B cell (primary cell): ENCODE results near the gene NDUFV3.

Experiments used
- EZH2 ChIP-seq: IDR thresholded peaks from 2 replicates; pipeline ENCODE4 v1.6.1; 2012; ENCODE audit warnings: borderline replicate concordance, low read depth, mild to moderate bottlenecking, moderate library complexity, low read length; ENCODE audit not compliant: insufficient read depth, poor library complexity, severe bottlenecking
- TF ChIP-seq, protein P1 (sequence below): fragments of 200-600 bp; IDR thresholded peaks from one replicate; pipeline ENCODE4 v1.8.0; 2022; ENCODE audit warnings: antibody characterized with exemption, mild to moderate bottlenecking

DNA sequence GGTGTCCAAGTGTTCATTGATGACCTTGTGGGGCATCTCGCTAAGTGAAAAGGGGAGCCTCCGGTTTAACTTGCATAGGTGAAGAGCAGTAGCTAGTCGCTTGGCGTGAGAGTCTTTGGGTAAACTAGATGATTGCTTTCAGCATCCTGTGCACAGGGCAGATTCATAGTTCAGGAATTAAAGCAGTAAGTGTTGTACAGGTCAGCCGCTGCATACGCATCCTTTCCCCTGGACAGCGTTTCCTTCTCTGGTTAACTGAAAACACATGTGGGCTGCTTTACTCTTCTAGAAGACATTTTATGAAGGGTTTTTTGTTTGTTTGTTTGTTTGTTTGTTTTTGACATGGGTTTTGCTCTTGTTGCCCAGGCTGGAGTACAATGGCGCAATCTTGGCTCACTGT lies 12.1 kb downstream of the NDUFV3 start:
- TF ChIP-seq EZH2, result no peak
- TF ChIP-seq, protein P1, sequence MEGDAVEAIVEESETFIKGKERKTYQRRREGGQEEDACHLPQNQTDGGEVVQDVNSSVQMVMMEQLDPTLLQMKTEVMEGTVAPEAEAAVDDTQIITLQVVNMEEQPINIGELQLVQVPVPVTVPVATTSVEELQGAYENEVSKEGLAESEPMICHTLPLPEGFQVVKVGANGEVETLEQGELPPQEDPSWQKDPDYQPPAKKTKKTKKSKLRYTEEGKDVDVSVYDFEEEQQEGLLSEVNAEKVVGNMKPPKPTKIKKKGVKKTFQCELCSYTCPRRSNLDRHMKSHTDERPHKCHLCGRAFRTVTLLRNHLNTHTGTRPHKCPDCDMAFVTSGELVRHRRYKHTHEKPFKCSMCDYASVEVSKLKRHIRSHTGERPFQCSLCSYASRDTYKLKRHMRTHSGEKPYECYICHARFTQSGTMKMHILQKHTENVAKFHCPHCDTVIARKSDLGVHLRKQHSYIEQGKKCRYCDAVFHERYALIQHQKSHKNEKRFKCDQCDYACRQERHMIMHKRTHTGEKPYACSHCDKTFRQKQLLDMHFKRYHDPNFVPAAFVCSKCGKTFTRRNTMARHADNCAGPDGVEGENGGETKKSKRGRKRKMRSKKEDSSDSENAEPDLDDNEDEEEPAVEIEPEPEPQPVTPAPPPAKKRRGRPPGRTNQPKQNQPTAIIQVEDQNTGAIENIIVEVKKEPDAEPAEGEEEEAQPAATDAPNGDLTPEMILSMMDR, result no peak
